Activated naive CD4-positive, alpha-beta T cell treated with anti-CD3 and anti-CD28 coated beads, Interleukin-2, amount 10 ng/mL, durations not matched to agents 7 days and 5 days (primary cell): ENCODE results near the gene SPATA9.
A peak's percentile ranks its signal among the peaks of the same experiment; 100 is the strongest.
"Not testable (repeated sequence)": the region's sequence is repeated elsewhere in the genome, so short reads cannot be mapped to it uniquely, and the experiment has no call there.

Experiments used
- CTCF ChIA-PET: fragments of 350-600 bp; sonication (Branson Sonifier 250); formaldehyde crosslinking; loops from one replicate; lab custom pipeline; 2021; ENCODE audit warnings: antibody characterized with exemption; lab: Charles Lee
- DNase-seq: peaks from one replicate; pipeline ENCODE4 v3.0.0-alpha.2; 2020
- H3K27ac Mint-ChIP-seq: one replicate; pipeline ENCODE4 v1.8.0; 2021; ENCODE audit warnings: mild to moderate bottlenecking, moderate library complexity, mixed read lengths
- H3K27me3 Mint-ChIP-seq: one replicate; pipeline ENCODE4 v1.8.0; 2021; ENCODE audit warnings: mild to moderate bottlenecking, mixed read lengths
- H3K36me3 Mint-ChIP-seq: one replicate; pipeline ENCODE4 v1.8.0; 2021; ENCODE audit warnings: mixed read lengths
- H3K4me1 Mint-ChIP-seq: one replicate; pipeline ENCODE4 v1.8.0; 2021; ENCODE audit warnings: mixed read lengths
- H3K4me3 Mint-ChIP-seq: one replicate; pipeline ENCODE4 v1.8.0; 2021; ENCODE audit warnings: mild to moderate bottlenecking, moderate library complexity, mixed read lengths
- H3K9me3 Mint-ChIP-seq: one replicate; pipeline ENCODE4 v1.8.0; 2021; ENCODE audit warnings: mixed read lengths

Gene SPATA9

GRCh38 chr5:95632942-95633341 is 49.8 kb downstream of the SPATA9 start:
- CTCF ChIA-PET = interaction anchor here (2.0 kb wide), 1 partner anchor 10 kb away, joined by 9 read pairs; no protein-coding TSS in a partner anchor
- H3K27ac Mint-ChIP-seq = peak overlapping the region; percentile 4
- not testable (repeated sequence) for DNase-seq, H3K4me3 Mint-ChIP-seq
- peaks cover 14% of the 10 kb centered on the region for H3K9me3 Mint-ChIP-seq
- H3K4me1 Mint-ChIP-seq = peaks cover 30% of the 10 kb centered on the region
- peaks cover 32% of the 10 kb centered on the region for H3K27me3 Mint-ChIP-seq
- peaks cover 16% of the 10 kb centered on the region for H3K36me3 Mint-ChIP-seq

GRCh38 chr5:95631991-95632675 is 50.7 kb downstream of the SPATA9 start:
- peaks cover 29% of the 10 kb centered on the region for H3K27me3 Mint-ChIP-seq
- peak; percentile 80 for DNase-seq
- peaks cover 16% of the 10 kb centered on the region for H3K36me3 Mint-ChIP-seq
- peak overlapping the region; percentile 93 for H3K27ac Mint-ChIP-seq
- H3K9me3 Mint-ChIP-seq = peaks cover 14% of the 10 kb centered on the region
- H3K4me1 Mint-ChIP-seq = peaks cover 30% of the 10 kb centered on the region
- CTCF ChIA-PET = interaction anchor here (1.0 to 2.2 kb wide), 4 partner anchors 10 to 128 kb away, joined by 3 to 15 read pairs (median 6); partner anchors contain the start of gene RFESD
- H3K4me3 Mint-ChIP-seq = no peak overlapping the region

GRCh38 chr5:95631255-95631958 is 51.4 kb downstream of the SPATA9 start:
- DNase-seq = no peak
- Mint-ChIP-seq H3K27ac (peak overlapping the region; percentile 93), H3K4me3 (no peak overlapping the region), H3K36me3 (peaks cover 16% of the 10 kb centered on the region), H3K27me3 (peaks cover 25% of the 10 kb centered on the region), H3K4me1 (peaks cover 30% of the 10 kb centered on the region), H3K9me3 (peaks cover 14% of the 10 kb centered on the region)
- CTCF ChIA-PET = interaction anchor here (1.0 to 2.2 kb wide), 5 partner anchors 9 to 150 kb away, joined by 3 to 15 read pairs (median 5); partner anchors contain the start of gene RFESD

GRCh38 chr5:95630394-95630917 is 52.3 kb downstream of the SPATA9 start:
- H3K27ac Mint-ChIP-seq = no peak overlapping the region

GRCh38 chr5:95628933-95629332 is 53.9 kb downstream of the SPATA9 start:
- DNase-seq = no peak
- H3K4me3 Mint-ChIP-seq = no peak overlapping the region
- H3K4me1 Mint-ChIP-seq = peaks cover 37% of the 10 kb centered on the region
- H3K27ac Mint-ChIP-seq = no peak overlapping the region
- H3K9me3 Mint-ChIP-seq = peaks cover 16% of the 10 kb centered on the region
- H3K36me3 Mint-ChIP-seq = peaks cover 25% of the 10 kb centered on the region
- H3K27me3 Mint-ChIP-seq = peaks cover 19% of the 10 kb centered on the region
- CTCF ChIA-PET = no interaction called here

More at GRCh38 chr5:95630394-95630917, 52.3 kb downstream of the SPATA9 start:
- Mint-ChIP-seq H3K27me3 (peaks cover 24% of the 10 kb centered on the region), H3K9me3 (peaks cover 14% of the 10 kb centered on the region), H3K4me3 (no peak overlapping the region), H3K4me1 (peaks cover 30% of the 10 kb centered on the region), H3K36me3 (peaks cover 16% of the 10 kb centered on the region)
- CTCF ChIA-PET = interaction anchor here (1.2 to 2.2 kb wide), 2 partner anchors 12 to 151 kb away, joined by 5 to 15 read pairs; no protein-coding TSS in a partner anchor
- no peak for DNase-seq

GRCh38 chr5:95627971-95628810 is 54.6 kb downstream of the SPATA9 start:
- CTCF ChIA-PET = no interaction called here
- no peak overlapping the region for H3K4me3 Mint-ChIP-seq
- no peak overlapping the region for H3K27ac Mint-ChIP-seq
- no peak for DNase-seq
- peaks cover 39% of the 10 kb centered on the region for H3K4me1 Mint-ChIP-seq
- peaks cover 14% of the 10 kb centered on the region for H3K9me3 Mint-ChIP-seq
- peaks cover 25% of the 10 kb centered on the region for H3K36me3 Mint-ChIP-seq
- H3K27me3 Mint-ChIP-seq = peaks cover 17% of the 10 kb centered on the region

GRCh38 chr5:95626701-95627100 is 56.1 kb downstream of the SPATA9 start:
- CTCF ChIA-PET = interaction anchor here (1.5 kb wide), 1 partner anchor 72 kb away, joined by 3 read pairs; the partner anchor contains the start of genes ARSK and SKIC3
- Mint-ChIP-seq H3K27ac (no peak overlapping the region), H3K9me3 (peaks cover 7% of the 10 kb centered on the region), H3K27me3 (peaks cover 17% of the 10 kb centered on the region), H3K4me1 (peaks cover 43% of the 10 kb centered on the region), H3K4me3 (no peak overlapping the region), H3K36me3 (peaks cover 17% of the 10 kb centered on the region)
- DNase-seq = no peak

GRCh38 chr5:95624368-95624767 is 58.4 kb downstream of the SPATA9 start:
- no peak for DNase-seq
- H3K4me3 Mint-ChIP-seq = no peak overlapping the region
- no peak overlapping the region for H3K27ac Mint-ChIP-seq
- peaks cover 41% of the 10 kb centered on the region for H3K4me1 Mint-ChIP-seq
- H3K36me3 Mint-ChIP-seq = peaks cover 14% of the 10 kb centered on the region
- CTCF ChIA-PET = no interaction called here
- peaks cover 2% of the 10 kb centered on the region for H3K9me3 Mint-ChIP-seq
- H3K27me3 Mint-ChIP-seq = peaks cover 23% of the 10 kb centered on the region

GRCh38 chr5:95623706-95624105 is 59.1 kb downstream of the SPATA9 start:
- Mint-ChIP-seq H3K4me1 (peaks cover 47% of the 10 kb centered on the region), H3K27ac (no peak overlapping the region), H3K27me3 (peaks cover 22% of the 10 kb centered on the region), H3K4me3 (no peak overlapping the region), H3K9me3 (peaks cover 2% of the 10 kb centered on the region), H3K36me3 (peaks cover 17% of the 10 kb centered on the region)
- no peak for DNase-seq
- CTCF ChIA-PET = no interaction called here

GRCh38 chr5:95621839-95622629 is 60.8 kb downstream of the SPATA9 start:
- peak overlapping the region; percentile 92 for H3K27ac Mint-ChIP-seq
- H3K36me3 Mint-ChIP-seq = peaks cover 22% of the 10 kb centered on the region
- peak; percentile 59 for DNase-seq
- H3K9me3 Mint-ChIP-seq = peaks cover 2% of the 10 kb centered on the region
- CTCF ChIA-PET = interaction anchor here (0.7 to 1.9 kb wide), 6 partner anchors 10 to 159 kb away, joined by 3 to 9 read pairs (median 5); partner anchors contain the start of gene RFESD
- peaks cover 52% of the 10 kb centered on the region for H3K4me1 Mint-ChIP-seq
- H3K27me3 Mint-ChIP-seq = peaks cover 18% of the 10 kb centered on the region
- peak overlapping the region; percentile 76 for H3K4me3 Mint-ChIP-seq

GRCh38 chr5:95620870-95621838 is 61.6 kb downstream of the SPATA9 start:
- peaks cover 23% of the 10 kb centered on the region for H3K36me3 Mint-ChIP-seq
- peak overlapping the region; percentile 92 for H3K27ac Mint-ChIP-seq
- CTCF ChIA-PET = interaction anchor here (1.3 to 1.9 kb wide), 3 partner anchors 24 to 160 kb away, joined by 4 to 7 read pairs (median 6); partner anchors contain the start of gene RFESD
- H3K4me1 Mint-ChIP-seq = peaks cover 52% of the 10 kb centered on the region
- H3K4me3 Mint-ChIP-seq = peak overlapping the region; percentile 76
- peak; percentile 64 for DNase-seq
- peaks cover 14% of the 10 kb centered on the region for H3K27me3 Mint-ChIP-seq
- H3K9me3 Mint-ChIP-seq = peaks cover 2% of the 10 kb centered on the region
